NCI-H524 (cell line): ENCODE results near the gene DUSP19.

Experiments
- DNase-seq, 2 experiments: peaks; one replicate each; lab custom pipeline; 2025; lab: John Stamatoyannopoulos, UW

Gene DUSP19

GRCh38 chr2:183125659-183126341, 47.3 kb downstream of the DUSP19 start:
- no peak for DNase-seq

- DNase-seq, result no peak
These were observed 48.1 kb downstream of the DUSP19 start for GRCh38 chr2:183126635-183127034.

- DNase-seq, result no peak
These were observed 55.5 kb downstream of the DUSP19 start for GRCh38 chr2:183134016-183134415.

GRCh38 chr2:183148955-183149354, 70.4 kb downstream of the DUSP19 start:
- no peak for DNase-seq

DNA sequence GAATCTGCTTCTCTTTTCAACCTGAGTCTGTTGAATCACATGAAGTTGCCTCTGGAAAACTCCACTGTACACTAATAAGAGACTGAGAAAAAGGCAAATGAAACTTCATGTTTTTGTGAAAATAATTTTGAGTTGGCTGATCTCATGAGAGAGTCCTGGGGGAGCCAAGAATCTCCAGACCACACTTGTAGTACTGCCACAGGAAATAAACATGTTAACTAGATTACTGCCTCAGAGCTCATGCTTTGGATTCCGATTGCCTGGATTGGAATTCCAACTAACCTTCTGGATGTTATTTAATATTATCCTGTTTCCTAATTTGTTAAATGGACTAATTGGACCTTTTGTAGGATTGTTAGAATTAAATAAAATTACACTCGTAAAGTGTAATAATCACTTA, 70.9 kb downstream of the DUSP19 start:
- no peak for DNase-seq
